Measurements from ENCODE around the gene IGDCC3.
A peak's percentile ranks its signal among the peaks of the same experiment; 100 is the strongest.

The IGDCC3 gene

DNA sequence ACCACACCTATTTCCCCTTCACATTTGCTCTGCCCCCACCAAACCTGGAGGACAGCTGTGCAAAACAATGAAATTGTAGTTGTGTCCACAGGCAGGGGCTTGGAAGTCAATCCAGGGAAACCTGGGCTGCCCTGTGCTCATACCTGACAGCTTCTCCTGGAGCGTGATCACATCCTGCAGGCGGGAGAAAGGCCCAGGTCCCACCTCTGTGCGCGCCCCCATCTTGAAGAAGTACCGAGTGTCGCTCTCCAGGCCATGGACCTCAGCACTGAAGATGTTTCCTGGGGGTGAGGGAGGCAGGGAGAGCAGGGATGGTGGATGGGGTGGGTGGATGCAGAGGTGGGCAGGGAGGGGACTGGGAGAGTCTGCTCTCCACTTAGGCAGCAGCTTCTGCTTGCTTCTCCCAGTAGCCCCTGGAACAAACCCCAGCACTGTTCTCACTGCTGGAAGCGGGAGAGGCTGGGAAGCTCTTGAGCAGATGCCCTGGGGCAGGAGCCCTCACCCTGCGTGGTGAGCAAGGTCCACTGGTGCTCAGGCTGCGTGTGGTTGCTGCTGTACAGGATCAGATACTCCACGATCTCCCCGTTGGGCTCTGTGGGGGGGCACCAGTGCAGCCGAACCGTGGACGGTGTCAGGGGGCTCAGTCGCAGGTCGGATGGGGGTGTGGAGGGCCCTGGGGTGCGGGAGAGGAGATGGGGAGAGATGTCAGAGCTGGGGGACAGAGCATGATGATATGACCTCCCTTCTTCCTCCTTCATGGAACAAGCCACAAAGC is 10.7 kb upstream of the IGDCC3 start:
- DNase-seq (ENCODE audit: low read depth in 2 of 2) = no peak

DNA sequence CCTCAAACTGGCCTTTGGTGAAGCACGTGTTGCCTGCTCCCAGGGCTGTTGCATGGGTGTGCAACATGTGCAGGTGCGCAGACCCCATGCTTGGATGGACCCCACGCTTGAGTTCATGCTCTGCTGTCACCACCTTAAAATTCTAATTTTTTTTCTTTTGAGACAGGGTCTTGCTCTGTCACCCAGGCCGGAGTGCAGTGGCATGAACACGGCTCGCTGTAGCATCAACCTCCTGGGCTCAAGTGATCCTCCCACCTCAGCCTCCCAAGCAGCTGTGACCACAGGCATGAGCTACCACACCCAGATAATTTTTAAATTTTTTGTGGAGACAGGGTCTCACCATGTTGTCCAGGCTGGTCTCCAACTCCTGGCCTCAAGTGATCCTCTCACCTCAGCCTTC is 9.1 kb upstream of the IGDCC3 start:
- DNase-seq (ENCODE audit: low read depth in 2 of 2) = no peak

GRCh38 chr15:65386376-65386775 is 8.6 kb upstream of the IGDCC3 start:
- no peak for DNase-seq (ENCODE audit: low read depth in 2 of 2)

- no peak for DNase-seq (ENCODE audit: low read depth in 2 of 2)
Observed at GRCh38 chr15:65385870-65386258, 8.1 kb upstream of the IGDCC3 start.

DNA sequence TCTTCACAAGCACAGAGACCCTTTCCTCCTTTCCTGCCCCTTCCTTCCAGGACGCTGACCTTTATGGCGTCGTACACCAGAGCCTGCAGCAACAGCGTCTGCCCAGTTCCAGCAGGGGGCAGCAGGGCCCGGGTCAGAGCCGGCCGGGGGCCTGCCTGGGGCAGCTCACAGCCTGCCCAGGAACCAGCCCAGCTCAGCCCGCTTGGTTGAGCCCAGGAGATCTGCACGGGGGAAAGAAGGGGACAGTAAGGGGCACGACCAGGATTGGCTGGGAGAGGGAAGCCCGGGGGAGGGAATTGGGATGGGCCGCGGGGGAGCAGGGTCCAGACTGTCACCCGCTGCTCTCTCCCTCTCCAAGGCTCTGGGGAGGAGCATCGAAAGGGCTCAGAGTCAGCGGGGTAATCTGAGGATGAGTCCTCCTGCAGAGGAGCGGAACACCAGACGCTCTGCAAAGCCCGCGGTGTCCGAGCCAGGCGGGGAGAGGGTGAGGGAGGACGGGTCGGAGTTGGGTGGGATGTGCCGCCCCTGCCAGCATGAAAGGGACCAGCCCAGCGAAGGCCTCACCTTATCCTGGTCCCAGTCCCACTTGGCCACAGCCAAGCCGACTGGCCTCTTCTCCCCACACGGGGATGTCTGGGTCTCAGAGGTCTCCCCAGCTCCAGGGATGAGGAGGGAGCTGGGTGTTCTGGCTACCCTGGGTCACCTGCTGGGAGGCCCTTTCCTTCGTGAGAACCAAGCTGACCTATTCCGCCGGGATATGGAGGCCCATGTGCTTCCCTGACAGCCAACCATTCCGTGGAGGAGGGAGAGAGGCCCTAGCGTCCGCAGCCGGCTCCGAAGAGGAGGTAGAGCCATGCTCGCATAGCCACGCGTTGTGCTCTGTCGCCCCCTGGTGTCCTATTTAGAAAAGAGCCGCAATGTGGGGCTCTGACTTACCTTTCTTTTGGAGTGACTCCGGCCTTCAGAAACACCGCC is 7.4 kb upstream of the IGDCC3 start:
- DNase-seq (ENCODE audit: low read depth in 2 of 2) = peak; percentile 67 to 78

- no peak for DNase-seq (ENCODE audit: low read depth in 2 of 2)
Observed at GRCh38 chr15:65384505-65384894, 6.7 kb upstream of the IGDCC3 start.

DNA sequence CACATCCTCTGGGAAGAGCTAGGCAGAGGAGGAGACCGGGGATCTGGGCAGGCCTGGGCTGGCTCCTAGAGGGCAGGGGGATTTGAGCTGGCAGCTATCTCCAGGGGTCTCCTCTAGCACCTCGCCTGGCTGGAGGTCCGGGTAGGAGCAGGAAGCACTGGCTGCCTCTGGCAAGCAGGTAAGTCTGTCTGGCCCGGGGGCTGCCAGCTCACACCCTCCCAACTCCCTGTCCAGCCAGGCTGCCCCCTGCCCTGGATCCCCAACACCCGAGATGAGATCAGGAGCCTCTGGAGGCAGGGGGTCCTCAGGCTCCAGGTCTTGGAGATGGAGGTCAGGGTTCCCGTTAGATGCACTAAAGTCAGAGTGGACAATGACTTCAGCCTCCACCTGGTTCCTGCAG is 6.2 kb upstream of the IGDCC3 start:
- DNase-seq (ENCODE audit: low read depth in 2 of 2) = no peak

- no peak for DNase-seq (ENCODE audit: low read depth in 2 of 2)
Observed at GRCh38 chr15:65383456-65383855, 5.7 kb upstream of the IGDCC3 start.

GRCh38 chr15:65382921-65383320 is 5.1 kb upstream of the IGDCC3 start:
- DNase-seq (ENCODE audit: low read depth in 2 of 2) = no peak

- DNase-seq (ENCODE audit: low read depth in 2 of 2) = no peak
Observed at GRCh38 chr15:65382146-65382491, 4.3 kb upstream of the IGDCC3 start.

- no peak for DNase-seq (ENCODE audit: low read depth in 2 of 2)
Observed at GRCh38 chr15:65381445-65382145, 3.8 kb upstream of the IGDCC3 start.

- DNase-seq (ENCODE audit: low read depth in 2 of 2) = no peak
Observed at GRCh38 chr15:65379986-65380385, 2.2 kb upstream of the IGDCC3 start.

- DNase-seq (ENCODE audit: low read depth in 2 of 2) = no peak
Observed at GRCh38 chr15:65377105-65377975, 462 bp downstream of the IGDCC3 start.

DNA sequence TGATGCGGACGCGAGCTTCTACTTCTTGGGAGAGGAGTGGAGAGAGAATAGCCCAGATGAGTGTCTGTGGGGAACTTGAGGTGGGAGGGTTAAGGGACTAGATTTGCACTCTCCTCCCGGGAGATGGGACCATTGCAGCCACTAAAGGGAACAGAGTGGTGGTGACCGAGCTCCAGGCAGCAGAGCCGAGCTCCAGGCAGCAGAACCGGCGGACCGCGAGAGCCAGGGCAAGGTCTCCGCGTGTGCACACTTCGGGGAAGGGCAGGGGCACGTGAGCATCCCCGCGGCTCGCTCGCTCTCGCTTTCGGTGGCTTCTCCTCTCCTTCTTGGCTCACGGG is 1.1 kb downstream of the IGDCC3 start:
- no peak for DNase-seq (ENCODE audit: low read depth in 2 of 2)

GRCh38 chr15:65375871-65376607 is 1.8 kb downstream of the IGDCC3 start:
- DNase-seq (ENCODE audit: low read depth in 2 of 2) = no peak

- no peak for DNase-seq (ENCODE audit: low read depth in 2 of 2)
Observed at GRCh38 chr15:65374821-65375401, 2.9 kb downstream of the IGDCC3 start.

DNA sequence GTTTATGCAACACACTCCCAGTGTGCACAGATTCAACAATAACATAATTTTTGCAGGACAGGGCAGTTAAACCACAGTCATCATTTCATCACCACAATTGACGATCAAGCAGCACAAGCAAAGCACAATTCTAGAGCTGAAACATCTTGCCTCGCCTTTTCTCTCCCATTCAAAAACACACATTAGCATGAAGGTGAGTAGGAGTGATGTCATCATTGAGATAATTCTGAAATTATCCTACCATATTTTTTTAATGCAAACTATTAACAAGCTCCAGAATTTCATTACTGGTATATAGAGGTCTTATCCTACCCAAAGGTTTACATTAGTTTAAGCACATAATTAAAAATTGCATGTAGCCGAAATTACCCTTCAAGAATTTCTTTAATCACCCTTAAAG is 3.5 kb downstream of the IGDCC3 start:
- no peak for DNase-seq (ENCODE audit: low read depth in 2 of 2)

- DNase-seq (ENCODE audit: low read depth in 2 of 2) = no peak
Observed at GRCh38 chr15:65373163-65373651, 4.6 kb downstream of the IGDCC3 start.

- no peak for DNase-seq (ENCODE audit: low read depth in 2 of 2)
Observed at GRCh38 chr15:65372787-65373067, 5.1 kb downstream of the IGDCC3 start.

GRCh38 chr15:65371976-65372786 is 5.6 kb downstream of the IGDCC3 start:
- no peak for DNase-seq (ENCODE audit: low read depth in 2 of 2)

Measured in stimulated activated CD4-positive, alpha-beta T cell treated with anti-CD3 and anti-CD28 coated beads, Interleukin-12 subunit alpha, Interleukin-12 subunit beta, amount 100 ng/mL, for 24 hours (primary cell).